ENCODE measurements around the gene SERPINA6.
"Not testable (repeated sequence)": the region's sequence is repeated elsewhere in the genome, so short reads cannot be mapped to it uniquely, and the experiment has no call there.

The SERPINA6 gene

DNA sequence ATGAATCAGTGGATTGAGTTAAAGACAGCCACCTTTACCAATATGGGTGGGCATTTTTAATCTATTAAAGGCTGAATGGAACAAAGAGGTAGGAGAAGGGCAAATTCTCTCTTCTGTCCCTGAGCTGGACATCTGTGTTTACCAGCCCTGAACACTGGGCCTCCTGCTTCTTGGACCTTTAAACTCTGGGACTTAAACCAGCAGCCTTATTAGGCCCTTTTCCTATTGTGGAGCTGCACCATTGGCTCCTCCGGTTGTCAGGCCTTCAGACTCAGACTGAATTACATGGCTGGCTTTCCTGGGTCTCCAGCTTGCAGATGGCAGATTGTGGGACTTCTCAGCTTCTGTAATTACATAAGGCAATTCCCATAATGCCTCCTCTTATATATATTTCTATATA, 6.4 kb downstream of the SERPINA6 start:
- no peak overlapping the region for H3K27ac Mint-ChIP-seq
- no peaks in the 10 kb centered on the region for H3K4me1 Mint-ChIP-seq
- H3K4me3 Mint-ChIP-seq: no peak overlapping the region
- H3K27me3 Mint-ChIP-seq: peaks cover 9% of the 10 kb centered on the region
- ATAC-seq (no peak), DNase-seq (no peak)
- H3K9me3 Mint-ChIP-seq: peaks cover 0 to 9% of the 10 kb centered on the region in 2 donors

DNA sequence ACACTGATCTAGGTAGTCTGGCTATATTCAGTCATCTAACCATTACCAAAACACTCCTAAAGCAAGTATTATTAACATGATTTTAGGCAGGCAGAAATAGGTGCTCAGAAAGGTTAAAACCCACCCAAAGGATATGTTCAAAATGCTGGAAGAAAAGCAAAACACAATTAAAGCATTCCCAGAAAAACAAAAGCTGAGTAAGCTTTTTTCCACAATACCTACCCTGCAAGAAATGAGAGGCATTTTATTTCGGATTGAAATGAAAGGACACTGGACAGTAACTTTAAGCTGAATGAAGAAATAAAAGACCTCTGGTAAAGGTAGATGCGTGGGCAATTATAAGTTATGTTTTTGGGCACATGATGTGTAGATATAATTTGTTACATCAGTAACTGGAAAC, 8.2 kb downstream of the SERPINA6 start:
- H3K4me1 Mint-ChIP-seq: no peaks in the 10 kb centered on the region
- ATAC-seq: no peak

DNA sequence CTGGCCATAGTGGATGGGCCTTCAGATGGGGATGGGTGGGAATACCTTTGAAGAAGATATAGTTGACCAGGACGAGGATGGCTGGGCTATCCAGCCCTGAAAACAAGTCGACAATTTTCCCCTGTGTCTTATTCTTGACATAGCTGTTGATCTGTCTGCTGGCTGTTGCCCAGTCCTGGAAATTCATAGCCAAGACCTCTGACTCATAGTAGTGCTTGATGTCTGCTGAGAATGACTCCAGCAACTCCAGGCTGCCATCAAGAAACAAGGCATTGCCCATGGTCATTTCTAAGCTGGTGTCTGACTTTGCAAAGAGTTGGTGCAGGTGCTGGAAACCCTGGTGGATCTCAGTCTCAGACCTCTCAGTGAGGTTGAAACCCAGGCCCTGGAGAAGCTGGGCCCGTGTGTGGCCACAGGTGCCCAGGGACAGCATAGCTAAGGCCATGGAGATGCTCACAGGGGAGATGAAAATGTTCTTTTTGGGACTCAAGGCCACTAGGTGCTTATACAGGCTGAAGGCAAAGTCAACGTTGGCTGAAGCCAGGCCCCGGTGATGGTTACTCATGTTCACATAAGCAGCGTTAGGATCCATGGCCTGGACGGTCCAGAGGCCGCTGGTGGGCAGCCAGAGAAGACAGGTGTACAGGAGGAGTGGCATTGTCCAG, 9.0 kb downstream of the SERPINA6 start:
- no peak overlapping the region for H3K4me3 Mint-ChIP-seq
- H3K27me3 Mint-ChIP-seq: peaks cover under 1% of the 10 kb centered on the region
- no peak for ATAC-seq
- no peak overlapping the region for H3K27ac Mint-ChIP-seq
- DNase-seq: no peak
- H3K9me3 Mint-ChIP-seq: peaks cover 0 to 10% of the 10 kb centered on the region in 2 donors
- H3K4me1 Mint-ChIP-seq: no peaks in the 10 kb centered on the region

More for the DNA sequence above, 8.2 kb downstream of the SERPINA6 start:
- no peak overlapping the region for H3K27ac Mint-ChIP-seq
- H3K9me3 Mint-ChIP-seq: peaks cover 0 to 9% of the 10 kb centered on the region in 2 donors
- H3K27me3 Mint-ChIP-seq: no peaks in the 10 kb centered on the region
- H3K4me3 Mint-ChIP-seq: no peak overlapping the region
- no peak for DNase-seq

DNA sequence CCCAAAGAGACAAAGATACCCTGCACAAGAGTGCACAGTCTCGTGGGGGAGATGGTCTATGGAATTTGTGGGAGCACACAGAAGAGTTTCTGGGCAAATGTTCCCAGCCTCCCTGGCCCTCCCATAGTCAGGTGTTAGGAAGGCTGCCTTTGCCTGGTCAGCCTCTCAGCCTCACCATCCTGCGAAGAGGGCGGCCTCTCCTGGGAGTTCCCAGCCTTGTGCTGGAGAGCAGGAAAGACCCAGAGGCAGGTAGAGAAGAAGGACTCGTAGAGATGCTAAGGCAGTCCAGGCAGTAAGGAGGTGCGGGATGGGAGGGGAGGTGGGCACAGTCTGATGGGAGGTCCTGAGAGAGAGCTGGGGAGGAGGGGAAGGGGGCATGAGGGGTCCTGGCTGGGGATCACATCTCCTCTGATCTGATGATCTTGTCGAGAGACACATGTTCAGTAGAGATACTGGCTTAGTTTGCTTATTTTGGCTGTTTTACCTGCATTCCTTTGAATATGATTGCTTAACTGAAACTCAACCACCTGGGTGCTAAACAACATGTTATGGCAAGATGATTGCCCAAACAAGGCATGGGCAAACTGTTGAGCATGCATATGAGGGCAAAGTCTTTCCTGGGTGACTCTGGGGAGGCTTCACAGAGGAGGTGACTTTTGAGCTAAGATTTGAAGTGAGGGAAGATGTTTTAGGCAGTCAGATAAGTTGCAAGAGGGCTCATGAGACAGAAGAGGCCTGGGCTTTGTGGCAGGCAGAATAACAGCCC, 10.5 kb downstream of the SERPINA6 start:
- ATAC-seq (no peak), DNase-seq (no peak)
- Mint-ChIP-seq H3K27me3 (peaks cover 16% of the 10 kb centered on the region), H3K9me3 (peaks cover under 1 to 24% of the 10 kb centered on the region in 2 donors), H3K4me3 (no peak overlapping the region), H3K4me1 (no peaks in the 10 kb centered on the region), H3K27ac (no peak overlapping the region)

DNA sequence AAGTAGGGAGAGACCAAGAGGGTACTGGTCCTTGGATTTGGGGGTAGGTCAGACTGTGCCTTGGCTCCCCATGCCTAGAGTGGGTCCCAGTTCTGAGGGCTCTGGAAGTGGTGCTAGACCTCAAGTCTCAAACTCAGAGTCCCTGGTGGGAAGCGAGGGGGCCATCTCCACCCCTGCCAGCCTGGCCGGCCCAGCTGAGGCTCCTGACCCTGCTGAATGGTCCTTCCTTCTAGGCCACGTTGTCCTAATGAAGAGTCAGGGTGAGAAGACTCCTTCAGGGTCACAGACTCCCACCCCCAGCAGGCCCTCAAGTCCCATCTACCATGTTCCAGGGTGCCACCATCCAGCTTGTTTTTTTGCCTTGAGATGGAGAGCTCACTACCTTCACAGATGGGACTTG, 12.9 kb downstream of the SERPINA6 start:
- Mint-ChIP-seq H3K4me1 (no peaks in the 10 kb centered on the region), H3K27ac (no peak overlapping the region), H3K27me3 (peaks cover 16% of the 10 kb centered on the region), H3K4me3 (no peak overlapping the region), H3K9me3 (peaks cover 6 to 34% of the 10 kb centered on the region in 2 donors)
- DNase-seq: no peak
- no peak for ATAC-seq

DNA sequence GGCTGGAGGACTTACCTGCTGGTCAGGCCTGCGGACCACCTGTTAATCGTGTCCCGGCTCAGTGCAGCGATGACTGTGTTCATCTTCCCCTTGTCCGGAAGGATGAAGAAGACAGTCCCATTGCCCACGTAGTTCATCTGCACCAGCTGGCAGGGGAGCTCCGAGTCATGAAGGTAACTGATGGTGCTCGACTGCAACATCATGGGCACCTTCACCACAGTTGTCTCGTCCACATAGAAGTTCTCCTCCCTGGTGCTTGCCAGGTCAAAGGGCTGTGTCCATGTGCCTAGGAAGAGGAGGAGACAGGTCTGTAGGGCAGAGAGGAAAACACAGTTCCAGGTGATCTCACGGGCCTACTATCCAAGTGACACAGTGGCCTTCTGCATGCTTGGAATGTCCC, 13.4 kb downstream of the SERPINA6 start:
- Mint-ChIP-seq H3K4me1 (no peaks in the 10 kb centered on the region), H3K4me3 (no peak overlapping the region), H3K9me3 (peaks cover 6 to 33% of the 10 kb centered on the region in 2 donors), H3K27me3 (peaks cover 16% of the 10 kb centered on the region), H3K27ac (peak overlapping the region in 1 of 2 donors; percentile 21)
- no peak for ATAC-seq
- no peak for DNase-seq

DNA sequence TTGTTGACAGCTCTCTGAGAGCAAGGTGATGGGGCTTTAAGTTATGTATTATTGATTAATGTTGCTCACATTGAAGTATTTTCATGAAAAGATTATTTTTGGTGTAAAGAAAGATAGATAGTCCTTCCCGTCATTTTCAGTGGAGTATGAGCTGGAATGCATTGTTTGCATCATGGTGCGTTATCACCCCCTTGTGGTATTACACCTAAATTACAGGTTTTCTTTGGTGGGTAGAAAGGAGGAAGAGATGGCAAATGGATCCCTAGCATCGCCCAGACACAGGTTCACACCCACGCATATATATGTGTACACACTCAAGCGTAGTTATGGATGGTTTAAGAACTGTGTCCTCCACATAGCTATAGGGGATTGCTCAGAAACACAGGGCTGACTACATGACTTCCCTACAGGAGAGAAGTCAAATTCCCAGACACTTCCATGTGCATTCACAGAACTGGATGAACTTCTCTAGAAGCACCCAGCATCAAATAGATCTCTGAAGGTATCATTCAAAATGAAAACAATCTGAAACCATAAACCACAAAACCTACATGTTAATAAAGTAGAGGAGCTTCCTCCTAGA, 15.6 kb downstream of the SERPINA6 start:
- Mint-ChIP-seq H3K4me1 (no peaks in the 10 kb centered on the region), H3K9me3 (peaks cover 6 to 25% of the 10 kb centered on the region in 2 donors), H3K4me3 (no peak overlapping the region), H3K27me3 (peaks cover 16% of the 10 kb centered on the region), H3K27ac (peak overlapping the region in 1 of 2 donors; percentile 41)
- ATAC-seq: no peak
- no peak for DNase-seq

DNA sequence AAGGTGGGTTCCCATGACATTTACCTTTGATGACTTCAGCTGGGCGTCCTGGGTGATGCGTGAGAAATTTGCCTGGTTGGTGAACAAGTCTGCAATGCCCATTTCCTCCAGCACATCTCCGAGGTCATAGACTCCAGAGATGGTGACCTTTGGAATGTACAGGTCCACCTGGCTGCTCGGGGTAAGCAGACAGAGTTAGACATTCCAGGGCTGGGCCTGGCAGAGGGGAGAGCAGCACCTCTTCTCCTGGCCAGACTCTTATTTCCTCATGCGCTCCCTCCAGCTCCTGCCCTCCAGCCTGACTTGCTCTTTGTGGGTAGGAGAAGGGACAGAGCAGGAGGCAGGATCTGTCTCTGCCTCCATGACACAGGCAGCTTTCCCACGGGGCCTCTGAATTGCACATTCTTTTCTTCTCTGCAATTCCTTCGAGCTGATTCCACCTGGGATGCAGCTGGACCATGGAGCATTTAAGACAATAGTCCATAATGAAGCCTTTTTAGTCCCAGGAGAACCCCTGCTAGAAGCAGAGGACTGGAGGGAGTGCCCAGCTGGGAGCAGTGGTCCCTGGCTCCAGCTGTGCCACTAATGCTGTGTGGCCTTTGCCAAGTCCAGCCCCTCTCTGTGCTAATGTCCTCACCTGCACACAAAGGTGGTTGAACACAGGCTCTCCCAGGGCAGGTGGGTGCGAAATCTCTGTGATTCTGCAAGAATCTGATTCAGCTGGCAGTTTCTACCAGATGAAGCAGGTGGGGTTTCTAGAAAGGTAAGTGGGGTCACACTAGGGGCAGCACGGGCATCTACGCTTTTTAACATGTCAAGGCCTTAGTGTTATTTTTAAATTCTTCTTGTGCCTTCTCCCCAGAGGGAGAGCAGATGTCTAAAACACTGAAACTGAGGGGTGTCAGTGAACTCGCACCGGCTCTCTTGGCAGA, 16.8 kb downstream of the SERPINA6 start:
- Mint-ChIP-seq H3K4me1 (no peaks in the 10 kb centered on the region), H3K4me3 (no peak overlapping the region), H3K27me3 (peaks cover 16% of the 10 kb centered on the region), H3K9me3 (peaks cover 6 to 25% of the 10 kb centered on the region in 2 donors), H3K27ac (no peak overlapping the region)
- no peak for DNase-seq
- no peak for ATAC-seq

DNA sequence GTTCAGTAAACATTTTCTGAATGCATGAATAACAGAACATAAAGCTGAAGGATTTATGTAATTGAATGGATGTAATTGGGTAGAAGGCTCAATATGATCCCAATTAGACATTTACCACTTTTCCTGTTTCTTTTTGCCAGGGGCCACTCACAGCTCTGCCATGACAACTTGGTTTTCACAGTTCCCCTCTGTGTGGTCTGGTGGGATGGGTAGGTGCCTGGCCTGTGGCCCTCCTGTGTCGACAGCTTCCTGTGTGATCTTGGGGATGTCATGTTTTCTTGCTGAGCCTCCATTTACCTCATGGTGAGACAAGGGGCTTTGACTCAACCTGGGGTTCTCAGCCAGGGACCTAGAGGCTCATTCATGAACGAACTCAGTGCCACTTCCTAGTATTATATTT, 17.5 kb downstream of the SERPINA6 start:
- Mint-ChIP-seq H3K9me3 (peaks cover 6 to 25% of the 10 kb centered on the region in 2 donors), H3K4me1 (no peaks in the 10 kb centered on the region), H3K27ac (no peak overlapping the region), H3K4me3 (no peak overlapping the region), H3K27me3 (peaks cover 16% of the 10 kb centered on the region)
- no peak for DNase-seq
- ATAC-seq: no peak

DNA sequence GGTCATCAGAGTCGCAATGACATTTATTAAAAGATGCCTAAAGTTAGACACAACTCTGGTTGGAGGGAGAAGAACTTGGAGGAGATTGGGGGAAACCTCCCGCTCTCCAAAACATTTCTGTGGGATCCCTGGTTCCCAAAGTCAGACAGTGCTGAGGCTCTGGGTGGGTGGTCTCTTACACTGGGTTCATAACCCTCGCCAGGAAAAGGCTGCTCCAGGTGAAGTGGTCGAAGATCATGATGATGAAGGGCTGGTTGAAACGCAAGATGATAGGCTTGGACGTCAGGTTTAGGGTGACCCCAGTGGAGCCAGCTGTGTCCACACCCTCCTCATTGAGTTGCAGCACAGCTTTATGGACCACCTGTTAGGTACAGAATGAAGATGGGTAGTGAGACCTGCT, 18.9 kb downstream of the SERPINA6 start:
- Mint-ChIP-seq H3K27ac (no peak overlapping the region), H3K4me3 (no peak overlapping the region), H3K9me3 (peaks cover 6 to 25% of the 10 kb centered on the region in 2 donors), H3K4me1 (no peaks in the 10 kb centered on the region), H3K27me3 (peaks cover 16% of the 10 kb centered on the region)
- DNase-seq (no peak), ATAC-seq (no peak)

DNA sequence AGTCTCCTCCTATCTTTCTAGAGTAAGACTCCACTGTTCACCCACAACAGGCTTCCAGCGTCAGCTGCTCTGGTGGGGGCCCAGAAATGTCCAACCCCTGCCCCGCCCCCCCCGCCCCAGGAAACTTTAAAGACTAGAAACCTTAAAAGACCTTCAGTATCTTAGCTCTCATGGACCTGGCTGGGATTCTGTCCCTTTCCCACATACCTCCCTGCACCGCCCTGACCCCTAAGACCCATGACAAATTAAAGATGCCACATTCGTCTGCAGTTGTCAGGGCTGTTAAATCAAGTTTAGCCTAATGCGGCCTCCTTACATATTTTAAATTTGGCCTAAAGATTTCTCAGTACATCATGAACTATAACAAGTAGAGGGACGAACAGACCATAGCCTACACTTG, 20.0 kb downstream of the SERPINA6 start:
- H3K4me1 Mint-ChIP-seq: no peaks in the 10 kb centered on the region
- H3K4me3 Mint-ChIP-seq: no peak overlapping the region
- H3K27me3 Mint-ChIP-seq: peaks cover 8% of the 10 kb centered on the region
- peaks cover 13 to 22% of the 10 kb centered on the region in 2 donors for H3K9me3 Mint-ChIP-seq
- no peak overlapping the region for H3K27ac Mint-ChIP-seq
- ATAC-seq (no peak), DNase-seq (no peak)

DNA sequence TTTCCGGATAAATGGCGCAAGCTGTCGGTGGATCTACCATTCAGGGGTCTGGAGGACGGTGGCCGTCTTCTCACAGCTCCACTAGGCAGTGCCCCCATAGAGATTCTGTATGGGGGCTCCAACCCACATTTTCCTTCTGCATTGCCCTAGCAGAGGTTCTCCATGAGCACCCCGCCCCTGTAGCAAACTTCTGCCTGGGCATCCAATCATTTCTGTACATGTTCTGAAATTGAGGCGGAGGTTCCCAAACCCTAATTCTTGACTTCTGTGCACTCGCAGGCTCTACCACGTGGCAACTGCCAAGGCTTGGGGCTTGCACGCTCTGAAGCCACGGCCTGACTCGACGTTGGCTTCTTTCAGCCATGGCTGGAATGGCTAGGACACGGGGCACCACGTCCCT, 25.0 kb downstream of the SERPINA6 start:
- Mint-ChIP-seq H3K4me3 (no peak overlapping the region), H3K4me1 (no peaks in the 10 kb centered on the region), H3K27me3 (peaks cover 9% of the 10 kb centered on the region), H3K9me3 (peaks cover 17 to 36% of the 10 kb centered on the region in 2 donors), H3K27ac (no peak overlapping the region)
- no peak for DNase-seq
- no peak for ATAC-seq

DNA sequence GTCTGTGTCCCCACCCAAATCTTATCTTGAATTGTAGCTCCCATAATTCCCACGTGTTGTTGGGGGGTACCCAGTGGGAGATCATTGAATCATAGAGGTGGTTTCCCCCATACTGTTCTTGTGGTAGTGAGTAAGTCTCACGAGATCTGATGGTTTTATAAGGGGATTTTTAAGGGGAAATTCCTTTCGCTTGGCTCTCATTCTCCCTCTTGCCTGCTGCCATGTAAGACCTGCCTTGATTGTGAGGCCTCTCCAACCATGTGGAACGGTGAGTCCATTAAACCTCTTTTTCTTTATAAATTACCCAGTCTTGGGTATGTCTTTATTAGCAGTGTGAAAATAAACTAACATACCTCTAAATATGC, 27.0 kb downstream of the SERPINA6 start:
- not testable (repeated sequence) for ATAC-seq, H3K4me3 Mint-ChIP-seq, DNase-seq, H3K27ac Mint-ChIP-seq, H3K4me1 Mint-ChIP-seq
- H3K9me3 Mint-ChIP-seq: peaks cover 17 to 36% of the 10 kb centered on the region in 2 donors
- peaks cover 15% of the 10 kb centered on the region for H3K27me3 Mint-ChIP-seq

DNA sequence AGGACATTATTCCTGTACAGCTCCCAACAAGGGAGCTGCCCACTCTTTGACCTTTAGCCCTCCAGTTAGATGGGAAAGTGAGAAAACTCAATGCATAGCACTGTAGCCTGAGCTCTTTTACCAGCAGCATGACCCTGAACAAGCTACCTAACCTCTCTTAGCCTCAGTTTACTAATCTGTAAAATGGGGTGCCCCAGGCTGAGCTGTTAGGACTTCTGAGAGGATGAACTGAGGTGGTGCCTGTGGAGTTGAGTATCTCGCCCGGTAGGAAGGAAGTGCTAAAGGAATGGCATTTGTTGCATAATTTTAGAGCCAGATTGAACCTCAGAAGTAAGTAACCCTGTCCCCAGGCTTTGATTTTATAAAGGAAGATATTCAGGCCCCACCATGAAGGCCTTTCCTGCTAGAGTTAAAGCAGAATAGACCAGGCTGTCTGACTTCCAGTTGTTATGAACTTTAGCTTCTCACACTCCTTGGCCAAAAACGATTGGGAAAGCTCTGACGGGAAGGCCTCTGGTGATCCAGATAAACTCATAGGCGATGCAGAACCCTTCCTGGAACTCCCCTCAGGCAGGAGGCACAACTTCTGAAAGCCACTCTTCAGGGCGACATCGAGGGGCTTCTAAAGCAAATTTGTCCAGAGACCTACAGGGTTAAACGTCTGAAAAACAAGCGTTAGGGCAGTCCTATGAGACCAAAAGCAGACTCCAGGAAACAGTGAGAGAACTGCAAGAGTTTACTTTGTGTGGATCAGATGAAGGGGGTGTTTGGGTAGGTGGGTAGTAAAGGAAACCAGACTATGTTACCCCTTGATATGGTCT, 27.6 kb downstream of the SERPINA6 start:
- DNase-seq (no peak), ATAC-seq (no peak)
- H3K4me3 Mint-ChIP-seq: no peak overlapping the region
- H3K4me1 Mint-ChIP-seq: no peaks in the 10 kb centered on the region
- H3K9me3 Mint-ChIP-seq: peaks cover 17 to 36% of the 10 kb centered on the region in 2 donors
- peaks cover 21% of the 10 kb centered on the region for H3K27me3 Mint-ChIP-seq
- peak overlapping the region in 1 of 2 donors; percentile 78 for H3K27ac Mint-ChIP-seq

DNA sequence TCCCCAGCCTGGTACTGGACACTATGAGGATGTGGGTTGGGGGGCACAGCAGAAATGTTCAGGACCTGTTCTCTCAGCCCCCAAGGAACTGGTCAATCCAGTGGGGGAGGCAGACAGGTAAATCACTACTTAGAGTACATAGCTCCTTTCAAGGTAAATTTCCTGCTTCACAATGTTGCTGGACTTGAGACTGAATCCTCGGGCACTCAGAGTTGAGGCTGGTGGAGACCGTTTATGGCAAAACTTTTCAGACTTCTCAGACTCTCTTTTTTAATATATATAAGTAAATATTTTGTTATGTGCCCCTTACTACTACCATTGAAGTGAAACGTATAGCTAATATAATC, 29.6 kb downstream of the SERPINA6 start:
- no peak overlapping the region for H3K4me3 Mint-ChIP-seq
- no peaks in the 10 kb centered on the region for H3K4me1 Mint-ChIP-seq
- DNase-seq: no peak
- H3K27me3 Mint-ChIP-seq: peaks cover 22% of the 10 kb centered on the region
- H3K9me3 Mint-ChIP-seq: peaks cover 10 to 33% of the 10 kb centered on the region in 2 donors
- no peak for ATAC-seq
- H3K27ac Mint-ChIP-seq: no peak overlapping the region

All from stimulated activated naive CD8-positive, alpha-beta T cell treated with anti-CD3 and anti-CD28 coated beads, Interleukin-15, amount 100 ng/mL, for 72 hours (primary cell).